Lower leg skin (tissue), 3 donors: Measurements from ENCODE around the gene ZNF532.

Source experiments
- POLR2A ChIP-seq, 2 donors: fragments of 450-650 bp; IDR thresholded peaks; one replicate each; pipeline ENCODE4 v1.6.1; 2016 to 2017; ENCODE audit warnings: antibody characterized with exemption in 2 of 2, mild to moderate bottlenecking in 1 of 2, moderate library complexity in 1 of 2
- TF ChIP-seq, protein P1 (sequence below), 3 donors: fragments of 450-650 bp; IDR thresholded peaks; one replicate each; pipeline ENCODE4 v1.5.1; 2016; ENCODE audit warnings: antibody characterized with exemption in 3 of 3, mild to moderate bottlenecking in 3 of 3, moderate library complexity in 2 of 3

DNA sequence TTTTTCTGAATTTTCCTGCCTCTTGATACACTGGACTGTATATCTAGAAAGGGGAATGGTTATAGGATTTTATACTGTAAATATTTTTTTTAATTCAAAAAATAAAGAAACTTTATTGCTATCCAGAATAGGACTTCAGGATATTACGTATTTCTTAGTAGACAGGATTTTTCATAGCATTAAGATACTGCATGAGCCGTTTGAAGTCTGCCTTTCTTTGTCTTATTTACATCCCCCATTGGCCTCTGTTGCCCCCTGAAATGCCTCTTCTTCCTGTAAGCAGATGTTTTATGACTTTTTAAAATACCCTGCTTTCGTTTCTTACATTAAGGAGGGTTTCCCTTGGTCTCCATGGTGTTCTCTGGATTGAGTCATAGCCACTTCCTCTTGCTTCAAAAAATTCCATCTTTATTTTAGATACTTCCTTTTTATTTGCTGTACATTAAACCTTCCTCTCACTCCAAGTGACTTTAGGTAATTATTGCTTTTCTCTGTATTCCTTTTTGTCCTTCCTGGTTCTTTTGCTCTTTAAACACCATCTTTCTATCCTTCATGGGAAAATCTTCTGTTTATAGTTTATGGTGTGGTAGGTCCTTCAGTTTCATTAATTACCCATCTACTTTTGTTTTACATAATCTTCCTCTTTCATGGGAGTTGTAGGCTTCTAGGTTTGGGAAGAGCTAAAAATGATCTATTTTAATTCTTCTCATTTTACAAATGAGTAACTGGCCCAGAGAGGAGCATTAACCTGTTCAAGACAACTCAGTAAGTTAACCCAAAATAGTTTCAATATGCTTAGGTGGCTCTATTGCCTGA lies 72.6 kb downstream of the ZNF532 start:
- TF ChIP-seq, protein P1, sequence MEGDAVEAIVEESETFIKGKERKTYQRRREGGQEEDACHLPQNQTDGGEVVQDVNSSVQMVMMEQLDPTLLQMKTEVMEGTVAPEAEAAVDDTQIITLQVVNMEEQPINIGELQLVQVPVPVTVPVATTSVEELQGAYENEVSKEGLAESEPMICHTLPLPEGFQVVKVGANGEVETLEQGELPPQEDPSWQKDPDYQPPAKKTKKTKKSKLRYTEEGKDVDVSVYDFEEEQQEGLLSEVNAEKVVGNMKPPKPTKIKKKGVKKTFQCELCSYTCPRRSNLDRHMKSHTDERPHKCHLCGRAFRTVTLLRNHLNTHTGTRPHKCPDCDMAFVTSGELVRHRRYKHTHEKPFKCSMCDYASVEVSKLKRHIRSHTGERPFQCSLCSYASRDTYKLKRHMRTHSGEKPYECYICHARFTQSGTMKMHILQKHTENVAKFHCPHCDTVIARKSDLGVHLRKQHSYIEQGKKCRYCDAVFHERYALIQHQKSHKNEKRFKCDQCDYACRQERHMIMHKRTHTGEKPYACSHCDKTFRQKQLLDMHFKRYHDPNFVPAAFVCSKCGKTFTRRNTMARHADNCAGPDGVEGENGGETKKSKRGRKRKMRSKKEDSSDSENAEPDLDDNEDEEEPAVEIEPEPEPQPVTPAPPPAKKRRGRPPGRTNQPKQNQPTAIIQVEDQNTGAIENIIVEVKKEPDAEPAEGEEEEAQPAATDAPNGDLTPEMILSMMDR (IDR thresholded peaks at IDR 0.05): no peak
- TF ChIP-seq POLR2A (IDR thresholded peaks at IDR 0.05): no peak
